SKM-1 (cell line): ENCODE data around the gene FGF1.
A peak's percentile ranks its signal among the peaks of the same experiment; 100 is the strongest.

Source experiments
- DNase-seq: peaks from one replicate; lab custom pipeline; 2025; ENCODE audit not compliant: unreplicated experiment; lab: John Stamatoyannopoulos, UW

Gene FGF1

DNA sequence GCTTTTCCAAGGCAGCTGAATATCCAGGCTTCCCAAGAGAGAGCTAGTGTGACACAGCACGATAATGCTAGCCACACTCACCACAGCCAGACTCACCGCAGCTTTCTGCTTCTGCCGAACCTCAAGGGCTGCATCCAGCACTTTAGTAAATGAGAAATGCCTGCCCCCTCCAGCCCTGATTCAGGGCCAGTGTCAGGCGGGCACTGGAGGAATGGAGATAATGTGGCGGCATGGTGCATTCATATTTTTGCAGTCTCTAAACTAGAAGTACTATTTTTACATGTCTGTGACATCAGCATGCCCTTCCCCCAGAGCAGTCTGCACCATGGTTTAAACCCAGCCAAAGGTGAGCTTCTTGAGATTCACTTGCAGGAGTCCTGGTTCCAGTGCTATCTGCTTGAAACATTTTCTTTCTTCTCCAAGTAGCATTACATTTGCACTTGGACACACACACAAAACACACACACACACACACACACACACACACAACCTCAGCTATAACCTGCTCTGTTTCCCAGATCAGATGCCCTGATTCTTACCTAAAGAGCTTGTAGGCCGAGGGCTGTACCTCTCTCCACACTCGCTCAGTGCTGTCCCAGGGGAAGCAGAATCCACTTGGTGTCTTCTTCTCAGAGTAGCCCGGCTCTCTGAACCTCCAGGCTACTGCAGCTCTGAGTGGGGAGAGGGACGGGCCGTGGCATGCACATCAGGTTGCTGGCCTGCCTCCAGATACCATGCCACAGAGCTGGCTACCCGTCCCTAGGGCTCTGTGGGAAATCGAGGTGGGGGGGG lies at the start of gene FGF1:
Gene FGF1, minus strand, starts transcription at position 673 of the 792 bp plus-strand sequence. CDS start 71,963 bp downstream, outside the sequence.
- DNase-seq: no peak

DNA sequence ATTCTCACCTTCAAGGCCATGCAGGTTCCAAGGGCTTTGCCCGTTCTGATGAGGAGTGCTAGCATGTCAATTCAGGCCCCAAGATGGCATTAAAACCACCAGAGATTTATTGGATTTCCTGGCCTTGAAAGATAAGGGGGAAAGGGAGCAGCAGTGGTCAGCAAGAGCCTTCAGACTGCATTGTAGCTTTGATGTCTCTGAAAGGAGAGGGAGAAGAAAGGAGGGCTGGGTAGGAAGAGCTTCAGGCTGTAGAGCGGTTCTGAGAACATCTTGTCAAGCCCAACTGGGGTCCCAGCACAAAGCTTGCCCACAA lies 41.8 kb upstream of the FGF1 start:
- DNase-seq: no peak

DNA sequence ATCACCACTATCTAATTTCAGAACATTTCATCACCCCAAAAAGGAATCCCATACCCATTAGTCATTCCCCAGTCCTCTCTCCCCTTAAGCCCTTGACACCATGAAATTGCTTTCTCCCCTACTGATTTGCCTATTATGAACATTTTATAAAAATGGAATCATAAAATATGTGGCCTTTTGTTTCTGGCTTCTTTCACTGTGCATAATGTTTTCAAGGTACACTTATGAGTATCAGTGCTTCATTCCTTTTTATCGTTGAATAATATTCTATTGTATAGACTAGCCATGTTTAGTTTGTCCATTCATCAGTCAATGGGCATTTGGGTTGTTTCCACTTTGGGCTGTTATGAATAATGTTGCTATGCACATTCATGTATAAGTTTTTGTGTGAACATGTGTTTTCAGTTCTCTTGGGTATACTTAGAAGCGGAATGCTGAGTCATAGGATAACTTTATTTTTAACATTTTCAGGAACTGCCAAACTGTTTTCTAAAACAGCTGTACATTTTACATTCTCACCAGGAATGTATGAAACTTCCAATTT lies 40.4 kb upstream of the FGF1 start:
- DNase-seq: peak; percentile 47

DNA sequence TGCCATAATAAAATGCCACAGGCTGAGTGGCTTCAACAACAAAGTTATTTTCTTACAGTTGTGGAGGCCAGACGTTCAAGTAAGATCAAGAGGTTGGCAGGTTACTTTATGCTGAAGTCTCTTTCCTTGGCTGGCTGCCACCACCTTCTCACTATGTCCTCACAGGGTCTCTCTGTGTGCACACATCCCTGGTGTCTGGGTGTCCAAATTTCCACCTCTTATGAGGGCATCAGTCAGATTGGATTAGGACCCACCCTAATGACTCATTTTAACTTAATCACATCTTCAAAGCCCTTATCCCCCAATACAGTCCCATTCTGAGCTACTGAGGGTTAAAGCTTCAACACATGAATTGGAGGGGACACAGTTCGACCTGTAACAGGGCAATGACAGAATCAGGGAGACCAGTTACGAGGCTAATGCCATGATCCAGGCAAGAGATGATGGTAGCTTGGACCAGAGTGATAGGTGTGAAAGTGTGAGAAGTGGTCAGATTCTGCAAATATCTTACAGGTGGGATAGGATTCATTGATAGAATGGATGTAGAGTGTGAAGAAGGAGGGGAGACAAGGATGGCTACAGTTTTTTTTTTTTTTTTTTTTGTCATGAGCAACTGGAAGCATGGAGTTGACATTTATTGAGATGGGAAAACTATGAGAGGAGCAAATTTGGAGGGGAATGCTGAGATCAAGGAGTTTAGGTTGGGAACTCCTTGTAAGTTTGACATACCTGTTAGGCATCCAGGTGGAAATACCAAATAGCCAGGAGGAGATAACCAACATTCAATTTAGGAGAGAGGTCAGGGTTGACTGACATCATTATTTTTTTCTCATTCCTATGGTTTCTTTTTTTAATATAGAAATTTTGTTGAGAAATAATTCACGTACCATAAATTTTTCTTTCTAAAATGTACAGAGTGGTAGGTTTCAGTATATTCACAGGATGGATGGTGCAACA lies 39.6 kb upstream of the FGF1 start:
- no peak for DNase-seq

DNA sequence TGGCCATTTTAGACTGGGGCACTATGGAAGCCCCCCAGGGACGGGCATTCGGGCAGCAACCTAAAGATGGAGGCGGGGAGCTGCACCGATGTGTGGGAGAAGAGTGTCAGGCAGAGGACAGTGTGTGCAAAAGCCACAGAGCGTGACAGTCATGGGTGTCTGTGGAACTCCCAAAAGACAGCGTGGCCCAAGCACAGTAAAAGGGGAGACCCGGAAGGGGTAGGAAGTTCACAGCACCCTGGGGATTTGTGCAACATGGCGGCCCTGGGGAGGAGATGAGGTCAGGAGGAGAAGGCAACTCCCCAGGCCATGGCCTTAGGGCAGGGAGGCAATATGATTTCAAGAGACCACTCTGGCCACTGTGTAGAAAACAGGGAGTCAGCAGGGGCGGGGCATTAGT lies 38.9 kb upstream of the FGF1 start:
- DNase-seq: no peak

DNA sequence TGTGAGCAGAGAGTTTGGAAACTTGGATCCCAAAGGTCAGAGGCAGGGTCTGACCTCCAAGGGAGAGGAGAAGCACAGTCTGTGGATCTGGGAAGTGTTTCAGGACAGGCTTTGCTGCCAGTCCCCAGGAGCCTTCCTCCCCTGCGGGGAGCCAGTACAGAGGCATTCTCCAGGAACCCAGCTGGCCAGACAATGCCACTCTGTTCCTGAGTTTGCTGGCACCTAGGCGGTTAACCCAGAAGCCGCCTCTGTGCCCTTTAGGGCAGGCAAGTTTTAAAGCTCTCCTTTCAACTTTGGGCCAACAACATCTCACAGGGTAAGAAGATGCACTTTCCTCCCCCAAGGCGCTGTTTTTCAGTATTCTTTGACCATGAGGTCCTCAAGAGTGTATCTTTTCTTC lies 37.0 kb upstream of the FGF1 start:
- DNase-seq: no peak

DNA sequence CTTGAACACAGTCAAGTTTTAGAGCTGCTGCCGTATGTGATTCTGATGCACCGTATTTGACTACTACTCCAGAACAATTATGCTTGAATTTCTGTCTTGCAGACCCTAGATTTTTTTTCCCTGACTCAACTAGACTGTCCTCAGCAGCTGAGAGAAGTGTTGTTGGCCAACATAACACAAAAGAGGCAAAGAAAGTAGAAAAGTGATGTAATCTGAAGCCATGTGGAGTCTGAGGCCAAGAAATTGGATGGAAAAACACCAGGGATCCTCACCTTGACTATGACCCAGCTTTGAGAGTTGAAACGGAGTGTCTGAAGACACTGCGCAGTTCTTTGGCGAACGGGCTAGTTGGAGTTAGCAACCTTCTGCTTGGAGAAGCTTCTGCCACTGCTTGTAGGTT lies 36.3 kb upstream of the FGF1 start:
- DNase-seq: no peak

DNA sequence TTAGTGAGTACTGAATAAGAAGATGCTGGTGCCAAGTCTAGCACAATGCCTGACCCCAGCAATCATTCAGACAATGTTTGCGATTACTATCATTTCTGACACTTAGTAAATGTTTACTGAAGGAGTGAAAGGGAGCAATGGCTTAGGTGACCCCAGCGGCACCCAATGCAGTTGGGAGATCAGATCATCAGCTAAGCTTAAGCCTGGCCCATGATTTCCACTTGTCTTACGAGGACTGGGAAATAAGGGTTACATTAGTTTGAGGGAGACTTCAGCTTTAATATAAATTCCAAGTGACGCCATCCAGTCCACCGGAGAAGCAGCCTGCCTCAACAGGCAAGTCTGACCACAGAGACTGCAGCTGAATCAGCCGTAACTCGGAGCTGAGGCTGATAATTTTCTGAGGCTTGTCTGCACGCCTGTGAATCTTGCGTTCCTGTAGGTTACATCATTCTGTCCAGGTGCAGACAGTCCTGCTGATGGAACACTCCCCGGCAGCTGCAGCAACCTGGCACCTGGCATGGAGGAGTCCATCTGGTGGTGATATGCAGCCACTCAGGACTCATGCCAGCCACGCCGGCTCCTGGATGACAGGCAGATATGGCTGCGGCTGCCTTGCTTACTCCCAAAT lies 34.9 kb upstream of the FGF1 start:
- DNase-seq: no peak

DNA sequence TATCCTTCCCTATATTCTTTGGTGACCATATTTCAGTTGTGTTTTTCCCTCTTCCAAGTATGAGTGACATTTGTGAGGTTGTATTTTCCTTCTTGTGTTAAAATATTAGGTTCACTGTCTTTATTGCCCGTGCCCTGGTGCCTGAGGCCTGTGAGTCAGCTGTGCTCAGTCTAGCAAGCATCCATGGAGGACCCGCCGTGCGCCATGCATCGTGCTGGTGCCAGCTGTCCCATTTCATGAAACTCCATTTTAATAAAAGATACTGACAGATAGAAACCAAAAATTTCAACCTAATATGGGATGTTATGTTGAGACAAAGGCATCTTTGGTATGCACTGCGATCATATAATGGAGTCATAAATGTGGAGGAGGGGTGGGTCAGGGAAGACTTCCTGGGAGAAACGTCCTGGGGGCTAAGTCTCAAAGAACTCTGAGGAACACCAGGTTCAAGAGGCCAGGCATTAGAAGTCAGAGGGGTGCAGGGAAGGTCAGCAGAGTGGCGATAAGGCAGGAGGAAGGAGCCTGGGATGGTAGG lies 34.0 kb upstream of the FGF1 start:
- no peak for DNase-seq

DNA sequence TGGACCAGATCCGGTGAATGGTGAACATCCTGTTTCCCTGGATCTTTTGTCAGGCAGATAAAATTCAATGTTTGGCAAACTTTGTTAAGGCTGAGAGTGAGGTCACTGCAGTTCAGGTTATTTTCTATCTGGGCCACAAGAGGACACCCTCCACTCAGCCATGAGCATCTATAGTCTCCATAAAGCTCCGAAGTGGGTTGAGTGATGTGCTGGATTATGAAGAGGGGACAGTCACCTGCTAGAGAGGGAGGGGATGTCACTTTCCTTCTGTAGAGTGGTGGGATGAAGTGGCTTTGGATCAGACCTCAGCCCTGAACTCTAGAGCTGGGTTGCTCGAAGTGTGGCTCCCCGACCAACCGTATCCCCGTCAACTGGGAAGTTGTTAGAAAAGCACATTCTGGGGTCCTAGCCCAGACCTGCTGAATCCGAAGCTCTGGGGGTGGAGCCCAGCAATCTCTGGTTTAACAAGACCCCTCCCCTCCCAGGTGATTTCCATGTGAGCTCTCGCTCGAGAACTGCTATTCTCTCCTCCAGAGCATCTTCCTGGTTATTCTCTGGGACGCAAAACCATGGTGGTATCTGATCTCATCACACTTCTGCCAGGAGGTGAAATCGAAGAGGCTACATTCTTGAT lies 31.8 kb upstream of the FGF1 start:
- DNase-seq: no peak

DNA sequence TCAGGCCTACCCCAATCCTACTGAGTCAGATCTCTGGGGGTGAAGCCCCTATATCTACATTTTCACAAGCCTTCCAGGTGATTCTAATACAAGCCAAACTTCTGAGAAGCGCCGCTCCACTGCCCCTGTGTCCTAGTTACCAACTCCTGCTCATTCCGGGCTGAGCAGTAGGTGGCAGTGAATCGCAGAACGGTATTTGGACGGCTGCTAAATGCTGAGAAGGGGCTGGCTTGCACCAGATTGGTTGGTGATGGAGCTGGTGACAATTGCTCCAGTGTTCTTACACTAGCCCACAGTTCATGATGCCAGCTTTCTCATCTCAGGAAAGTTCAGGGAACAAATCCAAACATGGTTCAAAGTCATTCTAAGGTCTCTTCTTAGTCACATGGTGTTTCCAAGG lies 31.1 kb upstream of the FGF1 start:
- DNase-seq: peak; percentile 35

DNA sequence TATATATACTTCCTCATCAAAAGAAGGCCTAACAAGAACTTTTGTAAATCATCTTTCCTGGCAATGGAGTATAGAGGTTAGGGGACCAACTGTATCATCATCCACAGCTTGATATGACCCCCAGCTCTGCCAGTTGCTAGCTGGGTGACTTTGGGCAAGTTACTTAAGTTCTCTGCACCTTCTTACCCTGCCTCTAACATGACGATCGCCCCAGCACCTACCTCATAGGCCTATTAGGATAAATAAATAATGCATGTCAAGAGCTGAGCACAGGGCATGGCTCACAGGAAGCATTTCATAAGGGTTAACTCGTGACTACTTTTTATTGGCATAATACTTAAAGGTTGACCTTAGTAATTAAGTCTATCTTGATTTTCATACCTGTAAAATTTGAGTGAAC lies 29.4 kb upstream of the FGF1 start:
- no peak for DNase-seq

DNA sequence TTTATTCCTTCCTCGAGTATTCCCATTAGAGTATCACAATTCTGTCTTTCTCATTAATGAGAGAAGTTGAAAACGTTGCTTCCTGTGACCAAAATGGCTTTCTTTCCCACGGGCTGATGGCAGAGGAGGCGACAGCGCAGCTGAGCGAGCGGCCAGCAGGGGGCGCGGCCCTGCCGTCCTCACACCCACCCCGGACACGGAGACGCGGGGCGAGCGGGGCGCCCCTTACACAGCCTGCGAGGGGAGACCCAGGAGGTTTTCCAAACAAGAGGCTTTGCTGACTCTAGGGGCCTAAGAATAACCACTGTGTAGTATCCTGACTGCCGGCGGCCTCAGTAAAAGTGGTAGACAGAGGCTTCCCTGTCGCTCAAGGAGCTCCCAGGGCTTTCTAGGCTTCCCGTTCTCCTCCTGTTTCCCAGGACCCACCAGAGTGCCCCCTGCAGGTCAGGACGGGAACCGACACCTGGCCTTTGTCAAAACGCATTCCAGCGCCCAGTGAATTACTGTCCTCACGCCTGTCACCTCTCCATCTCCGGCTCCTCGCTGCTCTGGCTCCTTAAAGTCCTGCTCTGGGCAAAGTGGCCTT lies 27.3 kb upstream of the FGF1 start:
- DNase-seq: peak; percentile 86

DNA sequence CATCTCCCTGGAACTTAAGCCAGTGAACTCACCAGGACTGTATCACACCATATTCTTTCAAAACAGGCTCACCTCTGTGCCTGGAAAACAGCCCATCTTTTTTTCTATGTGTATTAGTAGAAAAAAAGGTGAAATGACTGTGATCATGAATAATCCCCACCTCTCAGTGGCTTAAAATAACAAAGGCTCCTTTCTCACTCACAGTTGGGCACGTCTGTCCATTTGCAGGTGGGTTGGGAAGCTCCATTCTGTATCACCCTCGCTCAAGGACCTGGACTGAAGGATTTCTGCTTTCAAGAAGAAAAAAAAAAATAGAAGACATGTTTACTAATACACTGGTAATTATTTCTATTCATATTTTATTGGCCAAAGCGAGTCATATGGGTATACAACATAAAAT lies 17.3 kb upstream of the FGF1 start:
- DNase-seq: no peak

DNA sequence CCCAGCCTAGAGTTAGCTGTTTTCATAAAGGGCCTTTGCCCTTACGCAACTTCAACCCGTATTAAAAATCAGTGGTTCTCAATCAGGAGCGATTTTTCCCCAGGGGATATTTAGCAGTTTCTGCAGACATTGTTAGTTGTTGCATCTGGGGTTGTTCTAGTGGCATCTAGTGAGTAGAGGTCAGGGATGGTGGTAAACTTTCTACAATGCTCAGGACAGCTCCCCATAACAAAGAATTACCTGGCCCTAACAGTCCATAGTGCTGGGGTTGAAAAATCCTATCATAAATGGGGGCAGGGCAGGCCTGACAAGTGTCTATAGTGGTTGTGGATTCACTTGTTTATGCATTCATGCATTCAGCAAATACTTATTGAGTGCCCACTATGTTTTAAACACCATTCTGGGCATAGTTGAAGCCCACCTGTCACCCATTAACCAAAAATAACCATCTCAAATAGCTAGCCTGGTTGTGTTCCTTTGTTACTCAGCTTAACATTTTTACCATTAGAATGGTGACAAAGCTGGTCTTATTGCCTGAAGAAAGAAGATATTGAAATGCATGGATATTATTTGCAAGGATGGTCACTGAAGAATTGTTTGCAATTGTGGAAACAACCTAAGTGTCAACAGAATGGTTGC lies 15.9 kb upstream of the FGF1 start:
- DNase-seq: no peak

DNA sequence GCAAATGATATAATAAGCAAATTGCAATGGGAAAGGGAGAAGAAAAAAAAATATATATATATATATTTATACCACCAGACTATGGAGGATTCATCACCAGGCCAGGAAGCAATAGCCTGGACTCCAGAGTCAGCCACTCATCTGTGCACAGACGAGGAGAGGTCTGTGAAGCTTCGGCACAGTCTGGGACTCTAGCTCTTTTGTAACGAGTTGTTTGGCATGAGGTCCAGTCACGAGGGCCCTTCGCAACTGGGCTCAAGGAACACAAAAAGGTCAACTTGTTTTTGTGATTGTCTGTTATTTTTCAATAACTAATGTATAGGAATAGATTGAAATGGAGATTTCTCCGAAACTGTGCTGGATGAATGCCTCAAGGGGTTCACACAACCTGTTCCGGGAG lies 14.7 kb upstream of the FGF1 start:
- DNase-seq: no peak

DNA sequence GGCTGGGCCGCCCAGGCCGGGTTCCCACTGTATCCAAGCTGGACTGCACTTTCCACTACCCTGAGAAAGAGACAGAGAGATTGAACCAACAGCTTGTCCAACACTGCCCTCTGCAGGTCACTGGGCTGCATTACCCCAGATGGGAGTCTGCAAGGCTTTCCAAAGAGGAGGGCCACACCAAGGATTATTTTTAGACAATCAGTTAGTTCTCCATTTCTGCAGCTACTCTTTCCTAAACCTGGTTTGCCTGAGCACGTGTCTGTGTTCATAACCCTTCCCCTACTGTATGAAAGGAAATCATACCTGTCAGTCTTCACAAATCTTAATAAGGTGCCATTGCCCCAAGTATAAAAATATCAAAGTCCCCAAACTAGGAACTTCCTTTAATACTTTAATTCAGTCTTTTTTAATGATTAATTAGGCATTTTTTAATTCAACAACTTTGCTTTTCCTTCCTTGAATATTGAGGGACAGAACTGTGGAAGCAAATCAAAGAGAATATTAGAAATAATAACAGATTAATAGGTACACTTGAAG lies 13.4 kb upstream of the FGF1 start:
- DNase-seq: peak; percentile 96

DNA sequence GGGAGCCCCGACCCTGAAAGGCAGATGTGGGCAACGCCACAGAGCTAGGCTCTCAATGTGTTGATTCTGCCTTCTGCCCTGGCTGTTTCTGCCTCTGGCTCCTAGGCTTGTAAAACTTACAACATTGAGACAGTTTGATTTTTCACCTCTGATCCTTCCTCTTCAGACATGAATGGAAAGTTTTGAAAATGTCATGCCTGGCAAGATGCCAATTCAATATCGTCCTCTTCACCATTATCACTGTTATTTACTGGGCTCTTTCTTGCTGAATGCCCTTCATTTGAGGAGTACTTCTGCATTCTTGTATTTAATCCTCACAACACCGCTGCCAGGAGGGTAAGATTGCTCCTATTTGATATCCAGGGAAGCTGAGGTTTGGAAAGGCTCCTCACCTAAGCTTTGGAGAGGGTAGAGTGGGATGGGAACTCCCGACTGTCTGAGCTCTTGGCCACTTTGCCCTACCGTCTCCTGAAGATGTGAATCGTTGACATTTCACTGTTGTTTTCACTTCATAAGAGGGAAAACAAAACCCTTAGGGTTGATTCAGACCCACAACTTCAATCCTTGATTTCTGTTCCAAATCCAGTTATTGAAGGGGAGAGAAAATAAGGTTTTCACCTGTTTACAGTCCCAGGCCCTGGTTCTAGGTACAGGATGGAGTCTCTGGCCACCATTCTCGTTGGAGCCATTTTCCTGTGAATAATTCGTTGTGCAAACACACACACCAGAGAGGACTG lies 12.7 kb upstream of the FGF1 start:
- DNase-seq: no peak
